GM23338 (cell line): ENCODE measurements around the gene A1BG. TPM values are rescaled to one million over a fixed set of nuclear protein-coding genes. Genes with fewer than 3 reads are reported as not detected.

Source experiments
- ATAC-seq: fragments of 200-7000 bp; cut with Tn5 transposase; 3 replicates; pipeline ENCODE4 v1.9.1; 2020
- DNase-seq: peaks from one replicate; pipeline ENCODE4 v3.0.0-alpha.2; 2015; ENCODE audit warnings: low spot score
- H2AFZ ChIP-seq: fragments of 200-600 bp; sonication (generic); 2 replicates; pipeline ENCODE4 v1.8.0; 2016; ENCODE audit warnings: antibody characterized with exemption, mild to moderate bottlenecking, moderate library complexity
- H3F3A ChIP-seq: fragments of 200-600 bp; sonication (generic); replicated peaks from 2 replicates; pipeline ENCODE4 v1.8.0; 2017; ENCODE audit warnings: antibody characterized with exemption, mixed run types, low read depth
- H3K27ac ChIP-seq: fragments of 200-600 bp; sonication (generic); 2 replicates; pipeline ENCODE4 v1.6.1; 2016; ENCODE audit warnings: low read depth
- H3K27me3 ChIP-seq: fragments of 200-600 bp; sonication (generic); 2 replicates; pipeline ENCODE4 v1.8.0; 2016; ENCODE audit warnings: mild to moderate bottlenecking, mixed run types, moderate library complexity; ENCODE audit not compliant: insufficient read depth
- H3K36me3 ChIP-seq: fragments of 200-600 bp; sonication (generic); 2 replicates; pipeline ENCODE4 v1.8.0; 2016; ENCODE audit warnings: mild to moderate bottlenecking; ENCODE audit not compliant: insufficient read depth
- H3K4me1 ChIP-seq: fragments of 200-600 bp; sonication (generic); 2 replicates; pipeline ENCODE4 v1.8.0; 2016; ENCODE audit warnings: mild to moderate bottlenecking, moderate library complexity; ENCODE audit not compliant: insufficient read depth
- H3K4me2 ChIP-seq: fragments of 200-600 bp; sonication (generic); 2 replicates; pipeline ENCODE4 v1.7.1; 2017; ENCODE audit warnings: mixed run types
- H3K4me3 ChIP-seq: fragments of 200-600 bp; sonication (generic); 2 replicates; pipeline ENCODE4 v1.6.1; 2016; ENCODE audit warnings: mixed run types
- H3K79me2 ChIP-seq: fragments of 200-600 bp; sonication (generic); replicated peaks from 2 replicates; pipeline ENCODE4 v1.8.0; 2017; ENCODE audit warnings: mild to moderate bottlenecking; ENCODE audit not compliant: insufficient read depth
- H3K9me2 ChIP-seq: fragments of 200-600 bp; sonication (generic); 2 replicates; pipeline ENCODE4 v1.8.0; 2017; ENCODE audit not compliant: insufficient read depth
- H4K20me1 ChIP-seq: fragments of 200-600 bp; sonication (generic); replicated peaks from 2 replicates; pipeline ENCODE4 v1.8.0; 2017; ENCODE audit warnings: mild to moderate bottlenecking; ENCODE audit not compliant: insufficient read depth
- H3K27ac Mint-ChIP-seq: 2 replicates; pipeline ENCODE4 v1.8.0; 2020; ENCODE audit warnings: inconsistent platforms, mild to moderate bottlenecking, moderate library complexity, mixed read lengths
- H3K27me3 Mint-ChIP-seq: 3 replicates; pipeline ENCODE4 v1.8.0; 2022; ENCODE audit warnings: low read depth, mild to moderate bottlenecking, moderate library complexity, mixed read lengths, inconsistent platforms; ENCODE audit not compliant: insufficient read depth, poor library complexity
- H3K36me3 Mint-ChIP-seq: 3 replicates; pipeline ENCODE4 v1.8.0; 2021; ENCODE audit warnings: low read depth, mild to moderate bottlenecking, inconsistent platforms, moderate library complexity, mixed read lengths
- H3K4me1 Mint-ChIP-seq: 3 replicates; pipeline ENCODE4 v1.8.0; 2020; ENCODE audit warnings: mild to moderate bottlenecking, inconsistent platforms, mixed read lengths
- H3K4me3 Mint-ChIP-seq: 3 replicates; pipeline ENCODE4 v1.8.0; 2021; ENCODE audit warnings: moderate library complexity, mild to moderate bottlenecking, inconsistent platforms, mixed read lengths
- H3K9me3 Mint-ChIP-seq: 3 replicates; pipeline ENCODE4 v1.8.0; 2020; ENCODE audit warnings: moderate library complexity, mild to moderate bottlenecking, inconsistent platforms, mixed read lengths
- CREB1 ChIP-seq: fragments of 250-450 bp; sonication (Bioruptor Pico); IDR thresholded peaks from 2 replicates; pipeline ENCODE4 v1.5.0; 2020; ENCODE audit warnings: low read depth, mild to moderate bottlenecking, moderate library complexity
- CTCF ChIP-seq, 2 experiments: fragments of 200-600 bp in 1 of 2; sonication (generic) in 1 of 2; conservative IDR thresholded peaks; 2 replicates each; pipeline versions ENCODE4 v1.5.1 to v1.6.1; 2016 to 2017; ENCODE audit warnings: antibody characterized with exemption in 2 of 2, low read depth in 2 of 2, mild to moderate bottlenecking in 2 of 2, moderate library complexity in 1 of 2
- ETS1 ChIP-seq: IDR thresholded peaks from 2 replicates; pipeline ENCODE4 v1.6.1; 2016; ENCODE audit warnings: antibody characterized with exemption
- JUNB ChIP-seq: IDR thresholded peaks from one replicate; pipeline ENCODE4 v1.6.1; 2016; ENCODE audit warnings: antibody characterized with exemption; ENCODE audit not compliant: unreplicated experiment
- POLR2AphosphoS5 ChIP-seq: IDR thresholded peaks from 2 replicates; pipeline ENCODE4 v1.6.1; 2016; ENCODE audit warnings: antibody characterized with exemption, low read depth
- REST ChIP-seq: IDR thresholded peaks from one replicate; pipeline ENCODE4 v1.6.1; 2018; ENCODE audit warnings: antibody characterized with exemption; ENCODE audit not compliant: unreplicated experiment
- STAT1 ChIP-seq: IDR thresholded peaks from one replicate; pipeline ENCODE4 v1.6.1; 2016; ENCODE audit warnings: antibody characterized with exemption; ENCODE audit not compliant: unreplicated experiment
- ZNF331 ChIP-seq: fragments of 250-450 bp; sonication (Bioruptor Pico); IDR thresholded peaks from 2 replicates; pipeline ENCODE4 v1.5.0; 2020; ENCODE audit warnings: low read depth, mild to moderate bottlenecking, moderate library complexity
- polyA plus RNA-seq: library from polyadenylated mRNA; unstranded; fragments of >200 nt; fragmentation: Nextera tagmentation; extraction: Ambion mirVana; gene quantifications from 2 replicates; pipeline ENCODE4 v1.2.1, GENCODE V29; 2016
- total RNA-seq: library from RNA; depleted of rRNA; stranded (reverse); fragments of >200 nt; shearing (Covaris generic); gene quantifications from 2 replicates; pipeline ENCODE4 v1.2.3, GENCODE V29; 2014

Gene A1BG
- total and polyA plus RNA-seq, 2 experiments from 2014 or later: 17.7 to 43.5 TPM

GRCh38 chr19:58362272-58362994, 9.1 kb upstream of the A1BG start, which contains the start of gene ZNF497 (continued):
- no peak; a peak in 1 of 4 replicates for TF ChIP-seq CTCF (conservative IDR thresholded peaks at IDR 0.05; ENCODE audit: low read depth in 2 of 2)
- TF ChIP-seq POLR2AphosphoS5: peak; percentile 86
- peak; percentile 42; the same call in 1 of the 2 replicates for TF ChIP-seq CREB1 (CRISPR knock-in tag)
- TF ChIP-seq JUNB: no peak
- TF ChIP-seq ZNF331 (CRISPR knock-in tag): no peak
- TF ChIP-seq STAT1: no peak
- TF ChIP-seq ETS1: peak; percentile 82
- no peak for TF ChIP-seq REST

- Histone ChIP-seq H2AFZ (peak overlapping the region; percentile 95), H3F3A (no peaks in the 10 kb centered on the region; the same call in 1 of the 2 replicates), H3K27me3 (peaks cover 6% of the 10 kb centered on the region; the same call in 1 of the 2 replicates), H3K4me1 (no peaks in the 10 kb centered on the region; the same call in 1 of the 2 replicates), H4K20me1 (no peaks in the 10 kb centered on the region; the same call in 1 of the 2 replicates), H3K4me2 (peak overlapping the region; percentile 87), H3K27ac (peak overlapping the region; percentile 84), H3K9me2 (no peaks in the 10 kb centered on the region), H3K79me2 (no peaks in the 10 kb centered on the region), H3K4me3 (peak overlapping the region; percentile 85), H3K36me3 (no peaks in the 10 kb centered on the region)
- 0 out of 4 replicates have a peak, but pooled peaks of 1 of the 2 experiments have one; percentile 5 for TF ChIP-seq CTCF (conservative IDR thresholded peaks at IDR 0.05; ENCODE audit: low read depth in 2 of 2)
- TF ChIP-seq POLR2AphosphoS5: no peak
- H3K36me3 Mint-ChIP-seq: no peaks in the 10 kb centered on the region
- H3K27ac Mint-ChIP-seq: peak overlapping the region; percentile 99
- DNase-seq (peak; percentile 64), ATAC-seq (peak; percentile 23)
- H3K4me1 Mint-ChIP-seq: no peaks in the 10 kb centered on the region; the same call in 2 of the 3 replicates
- peak overlapping the region; percentile 96 for H3K4me3 Mint-ChIP-seq
- H3K27me3 Mint-ChIP-seq: peaks cover 6% of the 10 kb centered on the region
- peaks cover 3% of the 10 kb centered on the region; the same call in 1 of the 3 replicates for H3K9me3 Mint-ChIP-seq
Measured at GRCh38 chr19:58361900-58362271, 8.6 kb upstream of the A1BG start.
